Gastroesophageal sphincter (tissue), 4 donors: ENCODE measurements around the gene CTNND2. TPM values are rescaled to one million over a fixed set of nuclear protein-coding genes. Genes with fewer than 3 reads are reported as not detected.

Source experiments
- ATAC-seq: fragments of 150-250 bp; one replicate; pipeline ENCODE4 v1.9.1; 2016; ENCODE audit warnings: mild to moderate bottlenecking, moderate library complexity
- H3K27ac ChIP-seq, 4 donors: fragments of 200-600 bp; sonication (generic) in 3 of 4; 1 replicate in 3 of 4; 2 replicates in 1 of 4; pipeline ENCODE4 v1.5.1; 2016 to 2019
- H3K27me3 ChIP-seq: fragments of 200-600 bp; sonication (generic); one replicate; pipeline ENCODE4 v1.5.1; 2019
- H3K36me3 ChIP-seq, 2 donors: fragments of 200-600 bp; sonication (generic); one replicate each; pipeline ENCODE4 v1.5.1; 2019; ENCODE audit warnings: control low read depth in 1 of 2
- H3K4me1 ChIP-seq, 3 donors: fragments of 200-600 bp; sonication (generic); 1 replicate in 2 of 3; 2 replicates in 1 of 3; pipeline ENCODE4 v1.5.1; 2016 to 2019; ENCODE audit warnings: control low read depth in 2 of 3
- H3K4me3 ChIP-seq, 2 donors: fragments of 200-600 bp; sonication (generic); one replicate each; pipeline ENCODE4 v1.5.1; 2019; ENCODE audit warnings: mild to moderate bottlenecking in 1 of 2, moderate library complexity in 1 of 2
- H3K9me3 ChIP-seq, 3 donors: fragments of 200-600 bp; sonication (generic); one replicate each; pipeline ENCODE4 v1.5.1; 2017 to 2019; ENCODE audit warnings: control low read depth in 2 of 3
- EP300 ChIP-seq: sonication (generic); formaldehyde crosslinking; IDR thresholded peaks from one replicate; pipeline ENCODE4 v1.6.1; 2017; ENCODE audit warnings: antibody characterized with exemption, mild to moderate bottlenecking
- POLR2A ChIP-seq, 2 donors: fragments of 450-650 bp; IDR thresholded peaks; one replicate each; pipeline ENCODE4 v1.6.1; 2017; ENCODE audit warnings: antibody characterized with exemption in 2 of 2, mild to moderate bottlenecking in 2 of 2, moderate library complexity in 1 of 2
- POLR2AphosphoS5 ChIP-seq: sonication (generic); formaldehyde crosslinking; IDR thresholded peaks from one replicate; pipeline ENCODE4 v1.6.1; 2017; ENCODE audit warnings: antibody characterized with exemption
- WGBS, 2 donors: methylation state at CpG; one replicate each; pipeline ENCODE4 v1.1.5; 2018; ENCODE audit warnings: low coverage in 1 of 2; 5-methylcytosine and 5-hydroxymethylcytosine counted together
- total RNA-seq, 4 donors: library from RNA; depleted of rRNA; stranded (reverse); fragments of >200 nt; gene quantifications; one replicate each; pipeline ENCODE4 v1.1.0, GENCODE V29; 2016
- TF ChIP-seq, protein P1 (sequence below), 4 experiments: fragments of 200-600 bp in 2 of 4; fragments of 450-650 bp in 2 of 4; sonication (generic) in 1 of 4; IDR thresholded peaks; one replicate each; pipeline ENCODE4 v1.5.1; 2017 to 2019; ENCODE audit warnings: antibody characterized with exemption in 4 of 4, mild to moderate bottlenecking in 2 of 4, moderate library complexity in 2 of 4

Gene CTNND2
- total RNA-seq, 4 donors from 2014 or later, result 0.40 to 3.1 (median 1.9) TPM

DNA sequence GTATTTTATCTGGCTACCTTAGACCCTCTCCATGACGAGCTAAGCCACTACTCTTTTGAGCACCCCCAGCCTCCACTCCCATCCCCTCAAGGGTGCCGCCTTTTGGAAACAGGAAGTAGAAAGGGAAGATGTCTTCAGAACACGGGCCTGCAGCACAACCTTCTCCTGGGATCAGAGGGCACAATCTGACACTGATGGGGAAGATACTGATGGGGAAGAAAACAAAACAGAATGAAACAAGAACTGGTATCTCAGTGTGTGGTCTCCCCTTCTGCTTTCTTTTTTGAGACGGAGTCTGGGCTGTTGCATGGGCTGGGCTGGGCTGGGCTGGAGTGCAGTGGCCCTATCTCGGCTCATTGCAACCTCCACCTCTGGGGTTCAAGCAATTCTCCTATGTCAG lies 603.5 kb downstream of the CTNND2 start:
- no peak overlapping the region for H3K27ac ChIP-seq
- 100% methylated on average over 2 of the region's 5 CpGs; no CpG with 5 or more reads in 1 of the 2 donors for WGBS, 2 donors
- H3K9me3 ChIP-seq, result no peaks in the 10 kb centered on the region
- no peaks in the 10 kb centered on the region for H3K4me1 ChIP-seq
- no peak overlapping the region for H3K4me3 ChIP-seq
- no peaks in the 10 kb centered on the region for H3K36me3 ChIP-seq
- TF ChIP-seq EP300, result no peak
- no peak for TF ChIP-seq POLR2AphosphoS5
- no peak for TF ChIP-seq POLR2A (IDR thresholded peaks at IDR 0.05)
- TF ChIP-seq, protein P1, sequence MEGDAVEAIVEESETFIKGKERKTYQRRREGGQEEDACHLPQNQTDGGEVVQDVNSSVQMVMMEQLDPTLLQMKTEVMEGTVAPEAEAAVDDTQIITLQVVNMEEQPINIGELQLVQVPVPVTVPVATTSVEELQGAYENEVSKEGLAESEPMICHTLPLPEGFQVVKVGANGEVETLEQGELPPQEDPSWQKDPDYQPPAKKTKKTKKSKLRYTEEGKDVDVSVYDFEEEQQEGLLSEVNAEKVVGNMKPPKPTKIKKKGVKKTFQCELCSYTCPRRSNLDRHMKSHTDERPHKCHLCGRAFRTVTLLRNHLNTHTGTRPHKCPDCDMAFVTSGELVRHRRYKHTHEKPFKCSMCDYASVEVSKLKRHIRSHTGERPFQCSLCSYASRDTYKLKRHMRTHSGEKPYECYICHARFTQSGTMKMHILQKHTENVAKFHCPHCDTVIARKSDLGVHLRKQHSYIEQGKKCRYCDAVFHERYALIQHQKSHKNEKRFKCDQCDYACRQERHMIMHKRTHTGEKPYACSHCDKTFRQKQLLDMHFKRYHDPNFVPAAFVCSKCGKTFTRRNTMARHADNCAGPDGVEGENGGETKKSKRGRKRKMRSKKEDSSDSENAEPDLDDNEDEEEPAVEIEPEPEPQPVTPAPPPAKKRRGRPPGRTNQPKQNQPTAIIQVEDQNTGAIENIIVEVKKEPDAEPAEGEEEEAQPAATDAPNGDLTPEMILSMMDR (IDR thresholded peaks at IDR 0.05), result no peak
- ATAC-seq, result no peak
- H3K27me3 ChIP-seq, result peaks cover 6% of the 10 kb centered on the region

- no peak for ATAC-seq
- 92 to 100% methylated on average over 3 to 4 of the region's 4 CpGs for WGBS, 2 donors
- TF ChIP-seq, protein P1 (IDR thresholded peaks at IDR 0.05), result no peak
- TF ChIP-seq EP300, result no peak
- TF ChIP-seq POLR2AphosphoS5, result no peak
- no peak for TF ChIP-seq POLR2A (IDR thresholded peaks at IDR 0.05)
- no peaks in the 10 kb centered on the region for H3K36me3 ChIP-seq
- no peak overlapping the region for H3K27ac ChIP-seq
- H3K4me3 ChIP-seq, result no peak overlapping the region
- H3K9me3 ChIP-seq, result no peaks in the 10 kb centered on the region
- H3K4me1 ChIP-seq, result no peaks in the 10 kb centered on the region
- H3K27me3 ChIP-seq, result no peaks in the 10 kb centered on the region
These were observed 605.4 kb downstream of the CTNND2 start for GRCh38 chr5:11298877-11299276.

DNA sequence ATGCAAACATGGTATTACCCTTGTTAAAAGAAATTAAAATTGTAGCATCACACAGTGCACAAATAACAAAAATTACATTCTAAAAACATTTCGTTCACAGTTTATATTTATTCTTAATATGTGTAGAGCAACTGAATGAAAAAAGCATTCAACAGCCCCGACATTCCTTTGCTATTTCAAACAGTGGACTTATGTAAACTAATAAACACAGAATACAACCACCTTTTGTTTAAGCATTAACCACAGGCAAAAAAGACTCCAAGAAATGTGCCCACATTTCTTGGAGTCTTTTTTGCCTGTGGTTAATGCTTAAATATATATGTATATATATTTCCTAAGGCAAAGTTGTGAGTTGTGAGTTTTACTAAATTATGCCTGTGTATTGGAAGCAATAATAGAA lies 610.7 kb downstream of the CTNND2 start:
- no peak overlapping the region for H3K4me3 ChIP-seq
- no peaks in the 10 kb centered on the region for H3K9me3 ChIP-seq
- TF ChIP-seq POLR2A (IDR thresholded peaks at IDR 0.05), result no peak
- TF ChIP-seq, protein P1 (IDR thresholded peaks at IDR 0.05), result no peak
- no peak for TF ChIP-seq EP300
- WGBS, 2 donors, result 46 to 63% methylated on average over 2 of the region's 2 CpGs
- H3K36me3 ChIP-seq, result no peaks in the 10 kb centered on the region
- no peak overlapping the region for H3K27ac ChIP-seq
- no peaks in the 10 kb centered on the region for H3K4me1 ChIP-seq
- H3K27me3 ChIP-seq, result no peaks in the 10 kb centered on the region
- ATAC-seq, result no peak

DNA sequence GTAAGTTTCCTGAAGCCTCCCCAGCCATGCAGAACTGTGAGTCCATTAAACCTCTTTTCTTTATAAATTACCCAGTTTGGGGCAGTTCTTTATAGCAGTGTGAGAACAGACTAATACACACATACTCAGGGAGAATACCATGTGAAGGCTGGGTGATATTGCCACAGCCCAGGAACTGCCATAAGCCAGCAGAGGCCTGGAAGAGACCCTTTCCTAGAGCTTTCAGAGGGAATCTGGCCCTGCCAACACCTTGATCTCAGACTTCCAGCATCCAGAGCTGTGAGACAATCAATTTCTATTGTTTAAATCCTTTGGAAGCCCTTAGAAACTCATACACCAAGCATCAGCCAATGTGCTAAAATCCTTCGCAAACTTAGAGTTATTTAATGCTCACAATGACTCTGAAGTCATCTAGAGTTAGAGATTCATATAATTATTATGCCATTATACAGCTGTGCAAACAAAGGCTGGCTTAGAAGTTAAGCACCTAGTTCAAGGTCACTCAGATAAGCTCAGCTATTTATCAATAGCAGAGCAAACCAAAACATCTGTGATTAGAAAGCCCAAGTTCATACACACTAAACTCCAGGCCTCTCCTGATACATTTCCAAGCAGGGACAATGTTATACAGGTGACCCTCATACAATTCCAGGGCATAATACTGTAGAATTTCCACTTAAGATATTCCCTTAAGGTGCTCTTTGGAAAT lies 611.4 kb downstream of the CTNND2 start:
- no peak for TF ChIP-seq POLR2AphosphoS5
- TF ChIP-seq EP300, result no peak
- TF ChIP-seq, protein P1 (IDR thresholded peaks at IDR 0.05), result no peak
- 20 to 80% methylated on average over 1 of the region's 1 CpG for WGBS, 2 donors

GRCh38 chr5:11289733-11290132 lies 614.5 kb downstream of the CTNND2 start:
- Histone ChIP-seq H3K27me3 (no peaks in the 10 kb centered on the region), H3K9me3 (no peaks in the 10 kb centered on the region), H3K4me1 (no peaks in the 10 kb centered on the region), H3K4me3 (no peak overlapping the region), H3K27ac (no peak overlapping the region), H3K36me3 (no peaks in the 10 kb centered on the region)
- WGBS, 2 donors, result 78 to 90% methylated on average over 4 of the region's 5 CpGs
- no peak for TF ChIP-seq EP300
- no peak for TF ChIP-seq POLR2A (IDR thresholded peaks at IDR 0.05)
- no peak for TF ChIP-seq POLR2AphosphoS5
- TF ChIP-seq, protein P1 (IDR thresholded peaks at IDR 0.05), result no peak
- ATAC-seq, result no peak

More for the DNA sequence above, 611.4 kb downstream of the CTNND2 start:
- no peaks in the 10 kb centered on the region for H3K4me1 ChIP-seq
- no peaks in the 10 kb centered on the region for H3K36me3 ChIP-seq
- H3K4me3 ChIP-seq, result no peak overlapping the region
- H3K9me3 ChIP-seq, result no peaks in the 10 kb centered on the region
- H3K27ac ChIP-seq, result no peak overlapping the region
- ATAC-seq, result no peak
- H3K27me3 ChIP-seq, result no peaks in the 10 kb centered on the region
